Measurements from ENCODE around the gene C2orf76.

C2orf76 gene

GRCh38 chr2:119306196-119306590 lies 60.4 kb downstream of the C2orf76 start:
- H3K79me2 ChIP-seq (ENCODE audit: control insufficient read depth, insufficient read depth, low read length, poor library complexity): no peaks in the 10 kb centered on the region
- H2BK12ac ChIP-seq (ENCODE audit: low read length): no peak overlapping the region
- no peak overlapping the region for H3K4ac ChIP-seq (ENCODE audit: low read depth, low read length)
- no peak overlapping the region for H2AFZ ChIP-seq (ENCODE audit: insufficient read depth, low read length, poor library complexity)
- no peak overlapping the region for H3K23ac ChIP-seq (ENCODE audit: low read length)
- no peak overlapping the region for H3K27ac ChIP-seq (ENCODE audit: low read depth, low read length)
- H3K9me3 ChIP-seq (ENCODE audit: insufficient read depth, low read depth, low read length): no peaks in the 10 kb centered on the region
- no CpG with 5 or more reads among the region's 10 CpGs for WGBS (ENCODE audit: extremely low coverage, insufficient coverage, insufficient read length)
- H3K36me3 ChIP-seq (ENCODE audit: control insufficient read depth in 1 of 2, insufficient read depth in 2 of 2, low read length in 2 of 2): no peaks in the 10 kb centered on the region
- H3K4me1 ChIP-seq (ENCODE audit: control insufficient read depth in 1 of 2, insufficient read depth in 2 of 2, low read length in 2 of 2): no peaks in the 10 kb centered on the region
- H3K18ac ChIP-seq (ENCODE audit: low read length): no peak overlapping the region
- no peak overlapping the region for H3K4me2 ChIP-seq (ENCODE audit: low read length)
- no peaks in the 10 kb centered on the region for H3K79me1 ChIP-seq (ENCODE audit: low read length)
- H4K8ac ChIP-seq (ENCODE audit: low read depth, low read length): no peak overlapping the region
- no peak overlapping the region for H3K9ac ChIP-seq (ENCODE audit: low read length)
- H4K91ac ChIP-seq (ENCODE audit: low read depth, low read length): no peak overlapping the region
- no peak overlapping the region for H3K4me3 ChIP-seq (ENCODE audit: low read depth, low read length)
- no peak overlapping the region for H2BK120ac ChIP-seq (ENCODE audit: insufficient read depth, low read length, poor library complexity)
- H3K14ac ChIP-seq (ENCODE audit: low read length): no peak overlapping the region
- no peaks in the 10 kb centered on the region for H3K27me3 ChIP-seq (ENCODE audit: insufficient read depth, low read length)
- H4K12ac ChIP-seq (ENCODE audit: low read depth, low read length): no peak overlapping the region
- no peak for DNase-seq
- H2AK5ac ChIP-seq (ENCODE audit: low read length): no peak overlapping the region
- no peak overlapping the region for H2BK5ac ChIP-seq (ENCODE audit: low read depth, low read length, poor library complexity)

GRCh38 chr2:119305497-119306195 lies 61.0 kb downstream of the C2orf76 start:
- Histone ChIP-seq H3K4me1 (ENCODE audit: control insufficient read depth in 1 of 2, insufficient read depth in 2 of 2, low read length in 2 of 2) (no peaks in the 10 kb centered on the region), H3K4me2 (ENCODE audit: low read length) (no peak overlapping the region), H3K9me3 (ENCODE audit: insufficient read depth, low read depth, low read length) (no peaks in the 10 kb centered on the region), H4K12ac (ENCODE audit: low read depth, low read length) (no peak overlapping the region), H3K36me3 (ENCODE audit: control insufficient read depth in 1 of 2, insufficient read depth in 2 of 2, low read length in 2 of 2) (no peaks in the 10 kb centered on the region), H4K91ac (ENCODE audit: low read depth, low read length) (no peak overlapping the region), H3K27ac (ENCODE audit: low read depth, low read length) (no peak overlapping the region), H2BK120ac (ENCODE audit: insufficient read depth, low read length, poor library complexity) (no peak overlapping the region), H3K18ac (ENCODE audit: low read length) (no peak overlapping the region), H3K79me2 (ENCODE audit: control insufficient read depth, insufficient read depth, low read length, poor library complexity) (no peaks in the 10 kb centered on the region), H2AK5ac (ENCODE audit: low read length) (no peak overlapping the region), H3K79me1 (ENCODE audit: low read length) (no peaks in the 10 kb centered on the region), H4K8ac (ENCODE audit: low read depth, low read length) (no peak overlapping the region), H3K14ac (ENCODE audit: low read length) (no peak overlapping the region), H2BK12ac (ENCODE audit: low read length) (no peak overlapping the region), H3K4me3 (ENCODE audit: low read depth, low read length) (no peak overlapping the region), H3K4ac (ENCODE audit: low read depth, low read length) (no peak overlapping the region), H3K9ac (ENCODE audit: low read length) (no peak overlapping the region), H2AFZ (ENCODE audit: insufficient read depth, low read length, poor library complexity) (no peak overlapping the region), H3K23ac (ENCODE audit: low read length) (no peak overlapping the region), H2BK5ac (ENCODE audit: low read depth, low read length, poor library complexity) (no peak overlapping the region), H3K27me3 (ENCODE audit: insufficient read depth, low read length) (no peaks in the 10 kb centered on the region)
- WGBS (ENCODE audit: extremely low coverage, insufficient coverage, insufficient read length): no CpG with 5 or more reads among the region's 12 CpGs
- DNase-seq: no peak

GRCh38 chr2:119304847-119305246 lies 61.8 kb downstream of the C2orf76 start:
- Histone ChIP-seq H3K79me2 (ENCODE audit: control insufficient read depth, insufficient read depth, low read length, poor library complexity) (no peaks in the 10 kb centered on the region), H3K79me1 (ENCODE audit: low read length) (no peaks in the 10 kb centered on the region), H3K36me3 (ENCODE audit: control insufficient read depth in 1 of 2, insufficient read depth in 2 of 2, low read length in 2 of 2) (no peaks in the 10 kb centered on the region), H3K4me3 (ENCODE audit: low read depth, low read length) (no peak overlapping the region), H2BK5ac (ENCODE audit: low read depth, low read length, poor library complexity) (no peak overlapping the region), H3K27me3 (ENCODE audit: insufficient read depth, low read length) (no peaks in the 10 kb centered on the region), H2AFZ (ENCODE audit: insufficient read depth, low read length, poor library complexity) (no peak overlapping the region), H3K9ac (ENCODE audit: low read length) (no peak overlapping the region), H3K4me2 (ENCODE audit: low read length) (no peak overlapping the region), H4K8ac (ENCODE audit: low read depth, low read length) (no peak overlapping the region), H2BK120ac (ENCODE audit: insufficient read depth, low read length, poor library complexity) (no peak overlapping the region), H4K91ac (ENCODE audit: low read depth, low read length) (no peak overlapping the region), H3K27ac (ENCODE audit: low read depth, low read length) (no peak overlapping the region), H3K4me1 (ENCODE audit: control insufficient read depth in 1 of 2, insufficient read depth in 2 of 2, low read length in 2 of 2) (no peaks in the 10 kb centered on the region), H3K18ac (ENCODE audit: low read length) (no peak overlapping the region), H3K14ac (ENCODE audit: low read length) (no peak overlapping the region), H4K12ac (ENCODE audit: low read depth, low read length) (no peak overlapping the region), H2AK5ac (ENCODE audit: low read length) (no peak overlapping the region), H3K9me3 (ENCODE audit: insufficient read depth, low read depth, low read length) (no peaks in the 10 kb centered on the region), H3K23ac (ENCODE audit: low read length) (no peak overlapping the region), H3K4ac (ENCODE audit: low read depth, low read length) (no peak overlapping the region), H2BK12ac (ENCODE audit: low read length) (no peak overlapping the region)
- DNase-seq: no peak
- no CpG with 5 or more reads among the region's 2 CpGs for WGBS (ENCODE audit: extremely low coverage, insufficient coverage, insufficient read length)

GRCh38 chr2:119301413-119301812 lies 65.2 kb downstream of the C2orf76 start:
- Histone ChIP-seq H3K36me3 (ENCODE audit: control insufficient read depth in 1 of 2, insufficient read depth in 2 of 2, low read length in 2 of 2) (no peaks in the 10 kb centered on the region), H2BK12ac (ENCODE audit: low read length) (no peak overlapping the region), H3K14ac (ENCODE audit: low read length) (no peak overlapping the region), H3K4me1 (ENCODE audit: control insufficient read depth in 1 of 2, insufficient read depth in 2 of 2, low read length in 2 of 2) (no peaks in the 10 kb centered on the region), H2BK5ac (ENCODE audit: low read depth, low read length, poor library complexity) (no peak overlapping the region), H4K8ac (ENCODE audit: low read depth, low read length) (no peak overlapping the region), H2BK120ac (ENCODE audit: insufficient read depth, low read length, poor library complexity) (no peak overlapping the region), H3K4me3 (ENCODE audit: low read depth, low read length) (no peak overlapping the region), H3K79me1 (ENCODE audit: low read length) (no peaks in the 10 kb centered on the region), H3K27me3 (ENCODE audit: insufficient read depth, low read length) (no peaks in the 10 kb centered on the region), H4K12ac (ENCODE audit: low read depth, low read length) (no peak overlapping the region), H4K91ac (ENCODE audit: low read depth, low read length) (no peak overlapping the region), H3K9ac (ENCODE audit: low read length) (no peak overlapping the region), H2AFZ (ENCODE audit: insufficient read depth, low read length, poor library complexity) (no peak overlapping the region), H3K23ac (ENCODE audit: low read length) (no peak overlapping the region), H3K4me2 (ENCODE audit: low read length) (no peak overlapping the region), H2AK5ac (ENCODE audit: low read length) (no peak overlapping the region), H3K9me3 (ENCODE audit: insufficient read depth, low read depth, low read length) (no peaks in the 10 kb centered on the region), H3K4ac (ENCODE audit: low read depth, low read length) (no peak overlapping the region), H3K18ac (ENCODE audit: low read length) (no peak overlapping the region), H3K27ac (ENCODE audit: low read depth, low read length) (no peak overlapping the region), H3K79me2 (ENCODE audit: control insufficient read depth, insufficient read depth, low read length, poor library complexity) (no peaks in the 10 kb centered on the region)
- WGBS (ENCODE audit: extremely low coverage, insufficient coverage, insufficient read length): no CpG with 5 or more reads among the region's 6 CpGs
- no peak for DNase-seq
